OCI-LY7 (cell line): ENCODE data around the gene GATAD2A.

ENCODE experiments used
- CTCF ChIP-seq: fragments of 200-600 bp; sonication (generic); conservative IDR thresholded peaks from 2 replicates; pipeline ENCODE4 v1.5.1; 2014; ENCODE audit warnings: mild to moderate bottlenecking, antibody characterized with exemption, low read length, moderate library complexity, mixed read lengths
- EZH2phosphoT487 ChIP-seq: fragments of 200-600 bp; sonication (generic); IDR thresholded peaks from 2 replicates; pipeline ENCODE4 v1.6.1; 2018; ENCODE audit warnings: low read depth, borderline replicate concordance, mild to moderate bottlenecking, mixed run types, antibody characterized with exemption, low read length, moderate library complexity, mixed read lengths

GRCh38 chr19:19402656-19403372 lies 2.7 kb upstream of the GATAD2A start:
- no peak for TF ChIP-seq CTCF
- no peak for TF ChIP-seq EZH2phosphoT487
